ENCODE results near the gene DOCK10. TPM values are rescaled to one million over a fixed set of nuclear protein-coding genes. Genes with fewer than 3 reads are reported as not detected.

Gene DOCK10
- total RNA-seq, 1 experiment from 2014 or later = 5.8 TPM

GRCh38 chr2:224716201-224716600, 326.1 kb downstream of the DOCK10 start, which contains the start of gene CCDC195:
TSS of gene CCDC195 (minus strand) at chr2:224716365. CDS start at chr2:224716365, 0 bp downstream.
- no peaks in the 10 kb centered on the region for H3K27me3 ChIP-seq (ENCODE audit: control insufficient read depth, insufficient read depth, low read length)
- DNase-seq (ENCODE audit: low read depth, low spot score) (no peak), ATAC-seq (no peak)
- in situ Hi-C loops (cut with HindIII; ENCODE audit: low pct_unique_long_range_greater_than_20kb, low sequenced_read_pairs) (no loop called here), intact Hi-C loops (cut with micrococcal nuclease; ENCODE audit: unreplicated experiment) (no loop called here)
- H3K27ac ChIP-seq (ENCODE audit: low read length) = peak within 1 kb of the TSS; percentile 30; the same call in 1 of the 2 replicates
- TF ChIP-seq SIN3A (IDR thresholded peaks at IDR 0.05; ENCODE audit: borderline replicate concordance, insufficient read depth, low read depth, low read length) (no peak), CTCF (IDR thresholded peaks at IDR 0.05) (no peak), POLR2AphosphoS5 (IDR thresholded peaks at IDR 0.05; ENCODE audit: low read depth, low read length) (no peak), TCF7L2 (IDR thresholded peaks at IDR 0.05; ENCODE audit: low read depth, low read length) (no peak), REST (IDR thresholded peaks at IDR 0.05; ENCODE audit: insufficient read depth in 1 of 2, low read depth in 2 of 2, low read length in 1 of 2) (no peak)
- POLR2A ChIA-PET = no interaction called here
- no TSS peak for BruUV-seq (replicated peaks)
- H3K36me3 ChIP-seq (ENCODE audit: control insufficient read depth, insufficient read depth, low read length) = no peaks in the 10 kb centered on the region
- no peaks in the 10 kb centered on the region for H3K9me3 ChIP-seq (ENCODE audit: control insufficient read depth, insufficient read depth, low read depth, low read length)
- CTCF ChIA-PET = no interaction called here
- H3K4me1 ChIP-seq (ENCODE audit: control insufficient read depth, insufficient read depth, low read length) = peaks cover 2% of the 10 kb centered on the region; the same call in 1 of the 2 replicates
- no peak within 1 kb of the TSS for H3K4me3 ChIP-seq (ENCODE audit: low read depth in 2 of 2, low read length in 2 of 2)

Small RNA genes within 50 kb of the gene (microRNA-seq; reads per million reads assigned to microRNA genes)
- gene MIR4439 (ENCODE audit: unreplicated experiment) = not detected

Measured in Panc1 (cell line).